ACC112 (cell line): ENCODE measurements around the gene ADAMTS2.

Source experiments
- H2AFZ ChIP-seq: fragments of 200-600 bp; sonication (generic); one replicate; pipeline ENCODE4 v1.6.0; 2017; ENCODE audit warnings: antibody characterized with exemption, low read length; ENCODE audit not compliant: unreplicated experiment
- H3K27ac ChIP-seq: fragments of 200-600 bp; sonication (generic); 2 replicates; pipeline ENCODE4 v1.5.1; 2014; ENCODE audit warnings: low read depth, mild to moderate bottlenecking, antibody characterized with exemption, low read length, moderate library complexity
- H3K27me3 ChIP-seq: fragments of 200-600 bp; sonication (generic); 2 replicates; pipeline ENCODE4 v1.6.1; 2014; ENCODE audit warnings: mild to moderate bottlenecking, antibody characterized with exemption, low read length, moderate library complexity, mixed read lengths; ENCODE audit not compliant: insufficient read depth
- H3K36me3 ChIP-seq: fragments of 200-600 bp; sonication (generic); 2 replicates; pipeline ENCODE4 v1.6.1; 2016; ENCODE audit warnings: mild to moderate bottlenecking, antibody characterized with exemption, low read length, moderate library complexity, mixed read lengths; ENCODE audit not compliant: insufficient read depth
- H3K4me1 ChIP-seq: fragments of 200-600 bp; sonication (generic); one replicate; pipeline ENCODE4 v1.6.1; 2016; ENCODE audit warnings: low read length, mixed read lengths; ENCODE audit not compliant: insufficient read depth, unreplicated experiment, control insufficient read depth
- H3K4me3 ChIP-seq: fragments of 200-600 bp; sonication (generic); 2 replicates; pipeline ENCODE4 v1.5.1; 2014; ENCODE audit warnings: mild to moderate bottlenecking, low read depth, low read length
- H3K79me2 ChIP-seq: fragments of 200-600 bp; sonication (generic); one replicate; pipeline ENCODE4 v1.6.0; 2016; ENCODE audit warnings: low read length; ENCODE audit not compliant: control insufficient read depth, unreplicated experiment, insufficient read depth

Gene ADAMTS2

GRCh38 chr5:179307931-179308471 lies 37.3 kb downstream of the ADAMTS2 start:
- no peaks in the 10 kb centered on the region for H3K27me3 ChIP-seq

DNA sequence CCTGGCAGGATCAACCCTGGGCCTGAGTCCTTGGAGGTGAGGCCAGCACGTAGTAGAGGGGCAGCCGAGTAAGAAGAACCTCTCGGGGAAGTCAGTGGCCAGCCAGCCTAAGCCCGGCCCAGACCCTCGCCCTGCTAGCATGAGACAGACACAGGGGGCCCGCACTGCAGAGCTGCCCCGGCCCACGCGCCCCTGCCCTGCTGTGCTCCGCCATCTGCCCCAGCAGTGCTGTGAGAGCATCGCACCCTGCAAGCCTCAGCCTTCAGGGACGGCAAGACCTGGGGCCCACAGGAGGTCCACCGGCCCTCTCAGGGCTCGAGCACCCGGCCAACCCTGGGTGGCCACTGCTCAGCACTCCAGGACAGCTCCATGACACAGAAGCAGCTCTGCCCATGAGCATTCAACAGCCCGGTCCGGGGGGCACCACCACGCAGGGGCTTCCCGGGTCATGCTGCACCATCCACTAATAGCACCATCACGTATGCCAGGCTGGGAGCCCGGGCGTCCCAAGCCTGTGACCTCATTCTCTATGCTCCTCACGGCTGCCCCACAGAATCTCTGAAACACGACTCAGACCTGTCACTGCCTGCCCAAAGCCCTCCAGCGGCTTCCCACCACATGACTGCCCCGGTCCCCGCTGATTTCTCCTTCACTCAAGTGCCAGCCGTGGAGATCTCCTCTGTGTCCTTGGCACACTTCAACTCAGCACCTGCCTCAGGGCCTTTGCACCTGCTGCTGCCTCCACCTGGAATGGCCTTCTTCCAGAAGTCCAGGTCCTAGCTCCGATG lies 38.1 kb downstream of the ADAMTS2 start:
- H3K36me3 ChIP-seq = no peaks in the 10 kb centered on the region
- peaks cover 66% of the 10 kb centered on the region for H3K79me2 ChIP-seq
- H3K4me1 ChIP-seq = peaks cover 45% of the 10 kb centered on the region
- no peak overlapping the region for H2AFZ ChIP-seq
- no peak overlapping the region for H3K4me3 ChIP-seq
- no peaks in the 10 kb centered on the region for H3K27me3 ChIP-seq
- peak overlapping the region; percentile 98 for H3K27ac ChIP-seq

More at GRCh38 chr5:179307931-179308471, 37.3 kb downstream of the ADAMTS2 start:
- Histone ChIP-seq H3K79me2 (peaks cover 63% of the 10 kb centered on the region), H2AFZ (no peak overlapping the region), H3K4me1 (peaks cover 41% of the 10 kb centered on the region), H3K36me3 (no peaks in the 10 kb centered on the region), H3K27ac (0 out of 2 replicates have a peak overlapping the region, but pooled peaks have one; percentile 98), H3K4me3 (no peak overlapping the region)

DNA sequence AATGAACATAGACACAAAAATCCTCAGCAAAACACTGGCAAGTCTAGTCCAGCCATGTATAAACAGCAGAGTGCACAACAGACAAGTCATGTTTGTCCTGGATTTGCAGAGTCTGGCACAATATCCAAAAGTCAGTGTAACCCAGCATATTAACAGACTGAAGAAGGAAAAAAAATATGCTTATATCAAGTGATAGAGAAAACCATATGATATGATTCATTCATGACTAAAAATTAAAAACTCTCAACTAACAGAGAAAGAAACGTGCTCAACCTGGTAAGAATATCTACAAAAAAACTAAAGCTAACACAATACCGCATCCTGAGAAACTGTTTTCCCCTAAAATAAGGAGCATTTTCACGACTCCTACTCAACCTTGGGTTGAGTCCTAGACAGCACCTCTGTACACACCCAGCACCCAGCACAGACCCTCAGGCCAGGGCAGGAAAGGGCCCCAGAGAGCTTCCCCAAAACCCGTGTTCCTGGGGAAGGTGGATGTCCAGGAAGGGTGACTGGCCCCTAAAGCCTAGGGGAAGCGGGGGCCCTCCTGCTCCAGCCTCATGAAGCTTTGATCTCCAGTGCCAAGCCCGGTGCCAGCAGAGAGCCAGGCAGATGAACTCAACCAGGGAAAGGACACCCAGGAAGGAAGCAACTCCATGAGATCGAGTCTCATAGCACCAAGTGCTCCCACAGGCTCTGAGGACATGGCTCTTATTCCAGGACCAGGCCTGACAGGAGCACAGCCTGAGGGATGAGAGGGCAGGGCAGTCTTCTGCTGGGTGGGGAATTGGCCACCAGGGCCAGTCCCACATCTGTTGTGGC lies 38.9 kb downstream of the ADAMTS2 start:
- H3K36me3 ChIP-seq = no peaks in the 10 kb centered on the region
- peaks cover 66% of the 10 kb centered on the region for H3K79me2 ChIP-seq
- H3K27ac ChIP-seq = peak overlapping the region; percentile 98
- peak overlapping the region; percentile 29; the same call in 1 of the 2 replicates for H3K4me3 ChIP-seq
- peak overlapping the region; percentile 57 for H2AFZ ChIP-seq
- peaks cover 45% of the 10 kb centered on the region for H3K4me1 ChIP-seq
- H3K27me3 ChIP-seq = no peaks in the 10 kb centered on the region

- peaks cover 45% of the 10 kb centered on the region for H3K4me1 ChIP-seq
- peak overlapping the region; percentile 98 for H3K27ac ChIP-seq
- H3K79me2 ChIP-seq = peaks cover 71% of the 10 kb centered on the region
- no peak overlapping the region for H2AFZ ChIP-seq
- H3K36me3 ChIP-seq = no peaks in the 10 kb centered on the region
- no peaks in the 10 kb centered on the region for H3K27me3 ChIP-seq
- H3K4me3 ChIP-seq = peak overlapping the region; percentile 55
Observed at GRCh38 chr5:179304871-179305270, 40.4 kb downstream of the ADAMTS2 start.

DNA sequence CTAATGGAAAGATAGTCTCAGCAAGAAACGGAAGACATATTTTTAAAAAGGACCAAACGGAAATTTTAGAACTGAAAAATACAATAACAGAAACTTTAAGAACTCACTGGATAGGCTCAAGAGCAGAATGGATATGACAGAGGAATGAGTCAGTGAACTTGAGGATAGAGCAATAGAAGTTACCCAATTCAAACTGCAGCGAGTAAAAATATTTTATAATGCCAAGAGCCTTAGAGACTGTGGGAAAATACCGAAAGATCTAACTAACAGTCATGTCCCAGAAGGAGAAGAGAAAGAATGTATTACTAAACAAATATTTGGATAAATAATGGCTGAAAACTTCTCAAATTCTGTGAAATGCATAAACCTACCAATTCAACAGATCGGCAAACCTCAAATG lies 40.8 kb downstream of the ADAMTS2 start:
- H3K79me2 ChIP-seq = peaks cover 71% of the 10 kb centered on the region

GRCh38 chr5:179303451-179304200 lies 41.6 kb downstream of the ADAMTS2 start:
- H3K27me3 ChIP-seq = no peaks in the 10 kb centered on the region
- peak overlapping the region; percentile 98 for H3K27ac ChIP-seq
- 0 out of 2 replicates have a peak, but pooled peaks cover 4% of the 10 kb centered on the region for H3K36me3 ChIP-seq
- peaks cover 72% of the 10 kb centered on the region for H3K79me2 ChIP-seq
- peaks cover 45% of the 10 kb centered on the region for H3K4me1 ChIP-seq
- peak overlapping the region; percentile 58 for H3K4me3 ChIP-seq
- H2AFZ ChIP-seq = no peak overlapping the region

More for the DNA sequence above, 40.8 kb downstream of the ADAMTS2 start:
- Histone ChIP-seq H3K27ac (peak overlapping the region; percentile 98), H3K4me1 (peaks cover 45% of the 10 kb centered on the region), H3K36me3 (no peaks in the 10 kb centered on the region), H2AFZ (peak overlapping the region; percentile 16), H3K27me3 (no peaks in the 10 kb centered on the region), H3K4me3 (peak overlapping the region; percentile 58)

DNA sequence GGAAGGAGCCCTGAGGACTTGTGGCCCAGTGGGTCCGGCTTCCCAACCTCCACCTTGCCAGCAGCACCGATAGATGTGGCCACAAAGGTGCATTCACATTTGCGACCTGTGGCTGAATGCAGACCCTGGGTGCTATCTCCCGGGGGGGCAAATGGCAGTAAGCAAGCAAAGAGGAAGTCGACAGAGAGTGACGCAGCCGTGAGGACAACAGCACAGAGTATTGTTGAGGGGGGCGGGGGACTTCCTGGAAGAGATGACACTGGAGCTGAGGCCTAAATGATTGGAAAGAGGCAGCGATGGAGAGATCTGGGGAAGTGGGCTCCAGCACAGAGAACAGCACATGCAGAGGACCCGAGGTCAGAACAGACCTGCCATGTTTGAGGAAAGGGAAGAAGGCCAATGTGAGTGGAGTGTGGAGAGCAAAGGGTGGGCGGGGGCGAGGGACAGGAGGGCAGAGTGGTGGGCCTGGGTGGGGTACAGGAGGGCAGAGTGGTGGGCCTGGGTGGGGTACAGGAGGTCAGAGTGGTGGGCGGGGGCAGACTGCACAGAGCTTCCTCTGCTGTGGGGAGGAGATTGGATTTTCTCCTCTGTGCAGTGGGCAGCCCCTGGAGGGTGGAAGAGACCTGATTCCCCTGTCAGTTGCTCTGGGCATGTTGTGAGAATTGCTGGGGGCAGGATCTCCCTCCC lies 42.6 kb downstream of the ADAMTS2 start:
- H3K27me3 ChIP-seq = no peaks in the 10 kb centered on the region
- H3K79me2 ChIP-seq = peaks cover 80% of the 10 kb centered on the region
- no peak overlapping the region for H3K4me3 ChIP-seq
- H2AFZ ChIP-seq = no peak overlapping the region
- peaks cover 50% of the 10 kb centered on the region for H3K4me1 ChIP-seq
- H3K27ac ChIP-seq = peak overlapping the region; percentile 98
- H3K36me3 ChIP-seq = 0 out of 2 replicates have a peak, but pooled peaks cover 5% of the 10 kb centered on the region

DNA sequence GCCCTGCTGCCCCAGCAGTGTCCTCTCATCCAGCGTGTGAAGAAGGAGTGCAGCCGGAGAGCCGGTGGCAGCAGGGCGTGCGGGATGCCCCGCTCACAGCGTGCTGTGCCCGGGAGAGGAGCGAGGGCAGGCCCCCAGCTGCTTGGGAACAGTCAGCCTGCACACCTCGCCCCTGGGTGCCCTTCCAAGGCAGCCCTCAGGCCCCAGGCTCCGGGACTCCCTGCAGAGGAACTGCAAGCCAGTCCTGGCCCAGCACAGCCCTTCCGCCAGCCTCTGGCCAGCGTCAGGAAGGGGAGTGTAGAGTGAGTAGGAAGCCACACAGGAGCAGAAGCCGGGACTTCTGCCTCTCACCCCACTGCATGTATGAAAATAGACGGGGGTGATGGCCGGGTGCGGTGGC lies 43.5 kb downstream of the ADAMTS2 start:
- H3K27ac ChIP-seq = no peak overlapping the region
- H3K4me3 ChIP-seq = no peak overlapping the region
- peaks cover 79% of the 10 kb centered on the region for H3K79me2 ChIP-seq
- H3K4me1 ChIP-seq = peaks cover 45% of the 10 kb centered on the region
- 0 out of 2 replicates have a peak, but pooled peaks cover 5% of the 10 kb centered on the region for H3K36me3 ChIP-seq
- no peak overlapping the region for H2AFZ ChIP-seq
- no peaks in the 10 kb centered on the region for H3K27me3 ChIP-seq

GRCh38 chr5:179301376-179301775 lies 43.9 kb downstream of the ADAMTS2 start:
- Histone ChIP-seq H2AFZ (no peak overlapping the region), H3K4me3 (no peak overlapping the region), H3K27ac (no peak overlapping the region), H3K79me2 (peaks cover 78% of the 10 kb centered on the region), H3K4me1 (peaks cover 41% of the 10 kb centered on the region), H3K27me3 (no peaks in the 10 kb centered on the region), H3K36me3 (0 out of 2 replicates have a peak, but pooled peaks cover 5% of the 10 kb centered on the region)
